ENCODE results near the gene UBL7. TPM values are rescaled to one million over a fixed set of nuclear protein-coding genes. Genes with fewer than 3 reads are reported as not detected.

Gene UBL7
- total RNA-seq, 1 donor from 2014 or later, result 62.6 TPM

DNA sequence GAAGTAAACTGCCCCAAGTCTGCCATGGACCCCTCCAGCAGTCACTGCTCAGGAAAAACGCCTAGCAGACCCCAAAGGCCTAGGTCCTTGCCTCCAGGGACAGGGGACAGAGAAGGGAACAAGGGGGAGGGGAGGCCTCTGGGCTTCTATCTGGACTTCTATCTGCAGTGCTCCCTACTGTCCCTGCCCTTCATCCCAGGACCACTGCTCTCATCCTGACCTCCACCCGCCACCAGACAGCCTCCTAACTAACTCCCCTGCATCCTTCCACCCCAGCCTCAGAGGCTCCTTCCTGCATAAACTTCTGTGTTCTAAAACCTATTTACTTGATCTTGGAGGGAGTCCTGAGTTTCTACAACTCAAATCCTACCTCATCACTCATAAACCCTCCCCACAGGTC lies 52.6 kb downstream of the UBL7 start:
- no peak overlapping the region for H3K27ac Mint-ChIP-seq (ENCODE audit: unreplicated experiment)
- DNase-seq, result no peak
- peak overlapping the region; percentile 9 for H3K4me3 Mint-ChIP-seq (ENCODE audit: unreplicated experiment)

DNA sequence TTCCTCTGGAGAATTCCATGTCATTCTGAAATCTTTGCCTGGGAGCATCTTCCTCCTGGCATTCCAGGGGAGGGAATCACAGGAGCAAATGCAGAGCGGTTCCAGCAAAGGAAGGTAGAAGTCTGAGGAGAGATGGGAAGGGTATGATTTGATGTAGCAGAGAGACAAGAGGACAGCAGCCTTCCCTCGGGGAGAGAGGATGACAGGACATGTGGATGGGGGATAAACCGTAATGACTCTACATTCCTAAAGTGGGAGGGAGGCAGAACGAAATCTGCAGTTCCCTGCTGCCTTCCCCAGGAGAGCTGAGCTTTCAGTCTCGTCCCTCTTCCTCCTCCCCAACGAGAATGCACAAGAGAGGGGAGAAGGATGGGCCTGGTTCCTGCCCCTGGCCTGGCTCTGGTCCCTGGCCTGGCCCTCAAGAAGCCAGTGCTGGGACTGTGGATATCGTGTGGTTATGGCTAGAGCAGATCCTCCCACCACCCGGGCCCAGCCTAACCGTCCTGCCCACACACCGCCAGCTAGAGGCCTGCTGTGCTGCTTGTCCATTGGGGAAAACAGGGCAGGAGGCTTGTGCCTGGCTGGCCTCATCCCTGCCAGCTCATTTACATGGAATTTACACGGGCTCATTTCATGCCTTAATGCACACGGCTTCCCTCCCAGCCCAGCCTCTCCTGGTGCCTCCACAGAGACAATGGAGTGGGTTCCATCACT lies 53.8 kb downstream of the UBL7 start:
- Mint-ChIP-seq H3K4me1 (ENCODE audit: low read depth, unreplicated experiment) (peaks cover 8% of the 10 kb centered on the region), H3K36me3 (ENCODE audit: unreplicated experiment) (no peaks in the 10 kb centered on the region), H3K4me3 (ENCODE audit: unreplicated experiment) (no peak overlapping the region), H3K9me3 (ENCODE audit: unreplicated experiment) (no peaks in the 10 kb centered on the region), H3K27ac (ENCODE audit: unreplicated experiment) (no peak overlapping the region), H3K27me3 (ENCODE audit: unreplicated experiment) (peaks cover 4% of the 10 kb centered on the region)
- TF ChIP-seq, protein P1, sequence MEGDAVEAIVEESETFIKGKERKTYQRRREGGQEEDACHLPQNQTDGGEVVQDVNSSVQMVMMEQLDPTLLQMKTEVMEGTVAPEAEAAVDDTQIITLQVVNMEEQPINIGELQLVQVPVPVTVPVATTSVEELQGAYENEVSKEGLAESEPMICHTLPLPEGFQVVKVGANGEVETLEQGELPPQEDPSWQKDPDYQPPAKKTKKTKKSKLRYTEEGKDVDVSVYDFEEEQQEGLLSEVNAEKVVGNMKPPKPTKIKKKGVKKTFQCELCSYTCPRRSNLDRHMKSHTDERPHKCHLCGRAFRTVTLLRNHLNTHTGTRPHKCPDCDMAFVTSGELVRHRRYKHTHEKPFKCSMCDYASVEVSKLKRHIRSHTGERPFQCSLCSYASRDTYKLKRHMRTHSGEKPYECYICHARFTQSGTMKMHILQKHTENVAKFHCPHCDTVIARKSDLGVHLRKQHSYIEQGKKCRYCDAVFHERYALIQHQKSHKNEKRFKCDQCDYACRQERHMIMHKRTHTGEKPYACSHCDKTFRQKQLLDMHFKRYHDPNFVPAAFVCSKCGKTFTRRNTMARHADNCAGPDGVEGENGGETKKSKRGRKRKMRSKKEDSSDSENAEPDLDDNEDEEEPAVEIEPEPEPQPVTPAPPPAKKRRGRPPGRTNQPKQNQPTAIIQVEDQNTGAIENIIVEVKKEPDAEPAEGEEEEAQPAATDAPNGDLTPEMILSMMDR (IDR thresholded peaks at IDR 0.05; ENCODE audit: partially characterized antibody, unreplicated experiment), result no peak
- DNase-seq, result peak; percentile 45

More for the DNA sequence above, 52.6 kb downstream of the UBL7 start:
- H3K36me3 Mint-ChIP-seq (ENCODE audit: unreplicated experiment), result no peaks in the 10 kb centered on the region
- H3K27me3 Mint-ChIP-seq (ENCODE audit: unreplicated experiment), result peaks cover 4% of the 10 kb centered on the region
- peaks cover 8% of the 10 kb centered on the region for H3K4me1 Mint-ChIP-seq (ENCODE audit: low read depth, unreplicated experiment)
- H3K9me3 Mint-ChIP-seq (ENCODE audit: unreplicated experiment), result no peaks in the 10 kb centered on the region
- TF ChIP-seq, protein P1 (IDR thresholded peaks at IDR 0.05; ENCODE audit: partially characterized antibody, unreplicated experiment), result no peak

DNA sequence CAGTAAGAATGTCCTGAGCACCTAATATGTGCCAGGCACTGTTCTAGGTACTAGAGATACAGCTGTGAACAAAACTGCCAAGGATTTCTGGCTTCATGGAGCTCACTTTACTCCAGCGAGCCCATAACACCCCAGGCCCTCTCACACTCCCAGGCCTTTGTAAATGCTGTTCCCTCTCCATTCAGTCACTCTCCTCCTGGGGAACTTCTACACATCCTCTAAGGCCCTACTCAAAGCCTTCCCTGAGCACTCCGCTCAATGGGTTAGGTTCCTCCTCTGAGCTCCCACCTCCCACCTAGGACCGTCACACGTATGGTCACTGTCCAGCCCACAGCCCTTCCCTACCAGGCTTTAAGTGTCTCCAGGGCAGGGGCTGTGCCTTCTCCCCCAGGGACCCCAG lies 54.4 kb downstream of the UBL7 start:
- H3K9me3 Mint-ChIP-seq (ENCODE audit: unreplicated experiment), result no peaks in the 10 kb centered on the region
- TF ChIP-seq, protein P1 (IDR thresholded peaks at IDR 0.05; ENCODE audit: partially characterized antibody, unreplicated experiment), result no peak
- peaks cover 8% of the 10 kb centered on the region for H3K4me1 Mint-ChIP-seq (ENCODE audit: low read depth, unreplicated experiment)
- no peak overlapping the region for H3K4me3 Mint-ChIP-seq (ENCODE audit: unreplicated experiment)
- H3K27ac Mint-ChIP-seq (ENCODE audit: unreplicated experiment), result no peak overlapping the region
- peaks cover 4% of the 10 kb centered on the region for H3K27me3 Mint-ChIP-seq (ENCODE audit: unreplicated experiment)
- no peak for DNase-seq
- no peaks in the 10 kb centered on the region for H3K36me3 Mint-ChIP-seq (ENCODE audit: unreplicated experiment)

DNA sequence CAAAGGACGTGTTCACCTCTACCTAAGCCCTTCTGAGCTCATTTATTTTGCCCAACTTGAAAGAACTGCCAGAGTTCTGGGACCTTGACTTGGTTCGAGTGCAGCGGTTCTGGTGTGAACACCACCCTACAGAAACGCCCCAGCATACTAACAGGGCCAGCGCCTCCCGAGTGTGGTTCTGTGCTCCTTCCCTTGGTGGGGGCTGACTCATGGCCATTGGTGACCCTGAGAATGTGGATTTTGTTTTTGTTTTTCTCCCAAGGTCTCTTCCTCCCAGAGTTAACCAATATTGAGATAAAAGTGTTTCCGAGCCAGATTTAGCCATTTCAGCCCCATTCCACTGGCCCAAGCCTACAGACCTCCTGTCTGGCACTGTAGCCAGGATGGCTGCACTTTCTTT lies 55.1 kb downstream of the UBL7 start:
- TF ChIP-seq, protein P1 (IDR thresholded peaks at IDR 0.05; ENCODE audit: partially characterized antibody, unreplicated experiment), result no peak
- H3K4me3 Mint-ChIP-seq (ENCODE audit: unreplicated experiment), result no peak overlapping the region

DNA sequence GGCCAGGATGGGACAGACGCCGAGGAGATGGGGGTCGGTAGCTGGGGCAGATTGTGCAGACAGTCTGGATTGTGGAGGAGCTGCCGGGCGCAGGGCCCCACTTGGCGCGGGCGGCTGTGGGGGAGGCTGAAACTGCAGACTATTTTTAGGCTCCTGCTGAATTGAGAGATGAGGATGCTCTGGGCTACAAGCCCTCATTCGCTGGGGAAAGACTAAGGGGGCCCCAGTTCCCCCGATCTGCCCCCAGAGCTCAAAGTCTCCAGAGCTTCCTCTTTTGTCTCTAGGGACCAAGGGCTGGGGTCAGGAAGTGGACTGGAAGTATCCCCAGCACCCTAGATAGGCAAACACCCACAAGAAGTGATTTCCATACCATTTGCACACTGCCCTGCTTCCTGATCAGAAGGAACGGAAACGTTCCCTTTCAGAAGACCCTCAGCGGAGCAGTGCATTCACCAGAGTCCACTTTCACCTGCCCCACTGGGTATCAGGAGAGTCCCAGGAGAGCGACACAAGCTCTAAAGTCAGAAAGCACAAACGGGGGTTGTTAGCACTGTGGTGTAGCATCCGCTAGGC lies 56.9 kb downstream of the UBL7 start:
- peaks cover 8% of the 10 kb centered on the region for H3K4me1 Mint-ChIP-seq (ENCODE audit: low read depth, unreplicated experiment)
- no peak overlapping the region for H3K4me3 Mint-ChIP-seq (ENCODE audit: unreplicated experiment)
- H3K27me3 Mint-ChIP-seq (ENCODE audit: unreplicated experiment), result peaks cover 6% of the 10 kb centered on the region
- H3K9me3 Mint-ChIP-seq (ENCODE audit: unreplicated experiment), result no peaks in the 10 kb centered on the region
- DNase-seq, result no peak
- H3K36me3 Mint-ChIP-seq (ENCODE audit: unreplicated experiment), result no peaks in the 10 kb centered on the region
- no peak overlapping the region for H3K27ac Mint-ChIP-seq (ENCODE audit: unreplicated experiment)
- TF ChIP-seq, protein P1 (IDR thresholded peaks at IDR 0.05; ENCODE audit: partially characterized antibody, unreplicated experiment), result no peak

More for the DNA sequence above, 55.1 kb downstream of the UBL7 start:
- Mint-ChIP-seq H3K27ac (ENCODE audit: unreplicated experiment) (no peak overlapping the region), H3K4me1 (ENCODE audit: low read depth, unreplicated experiment) (peaks cover 8% of the 10 kb centered on the region), H3K36me3 (ENCODE audit: unreplicated experiment) (no peaks in the 10 kb centered on the region), H3K27me3 (ENCODE audit: unreplicated experiment) (peaks cover 6% of the 10 kb centered on the region), H3K9me3 (ENCODE audit: unreplicated experiment) (no peaks in the 10 kb centered on the region)
- DNase-seq, result no peak

Data from glutamatergic neuron (in vitro differentiated cells).